Prostate gland (tissue), 2 donors: Measurements from ENCODE around the gene CCDC170.

ENCODE experiments used
- CTCF ChIP-seq, 4 experiments: fragments of 200-600 bp in 2 of 4; fragments of 450-650 bp in 2 of 4; sonication (generic) in 2 of 4; IDR thresholded peaks; 1 replicate in 3 of 4; 2 replicates in 1 of 4; pipeline ENCODE4 v1.5.1; 2016 to 2019; ENCODE audit warnings: antibody characterized with exemption in 4 of 4, mild to moderate bottlenecking in 2 of 4, moderate library complexity in 2 of 4
- POLR2A ChIP-seq: fragments of 450-650 bp; IDR thresholded peaks from one replicate; pipeline ENCODE4 v1.6.1; 2016; ENCODE audit warnings: antibody characterized with exemption, mild to moderate bottlenecking

GRCh38 chr6:151448623-151449022, 45.2 kb upstream of the CCDC170 start:
- TF ChIP-seq POLR2A, result no peak
- TF ChIP-seq CTCF (IDR thresholded peaks at IDR 0.05), result no peak
